ENCODE measurements around the gene SIGMAR1.

The SIGMAR1 gene

DNA sequence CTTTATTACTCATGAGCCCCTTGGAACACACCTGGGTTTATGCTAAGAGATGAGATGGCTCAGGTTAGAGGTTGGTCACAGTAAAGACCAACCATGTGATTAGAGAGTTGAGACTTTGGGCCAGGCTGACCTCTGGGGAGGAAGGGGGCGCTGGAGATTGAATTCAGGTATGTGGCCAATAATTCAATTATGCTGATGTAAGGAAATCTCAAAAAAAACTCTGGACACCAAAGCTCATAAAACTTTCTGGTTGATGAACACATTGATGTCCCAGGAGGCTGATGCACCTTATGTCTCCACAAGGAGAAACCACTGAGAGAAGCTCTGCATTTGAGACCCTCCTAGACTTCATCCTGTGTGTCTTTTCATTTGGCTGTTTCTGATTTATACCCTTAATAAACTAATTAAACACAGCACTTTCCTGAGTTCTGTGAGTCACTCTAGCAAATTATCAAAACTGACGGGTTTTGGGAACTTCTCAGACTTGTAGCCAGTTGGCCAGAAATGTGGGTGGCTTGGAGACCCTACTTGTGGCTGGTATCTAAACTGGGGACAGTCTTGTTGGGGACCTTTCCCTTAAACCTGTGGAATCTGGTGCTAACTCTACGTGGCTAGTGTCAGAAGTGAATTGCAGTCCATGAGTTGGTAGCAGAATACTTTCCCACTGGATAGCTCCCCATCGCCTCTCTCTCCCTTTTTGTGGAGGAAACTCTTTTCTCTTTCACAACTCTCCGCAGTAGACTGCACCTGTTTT is 32.4 kb upstream of the SIGMAR1 start:
- no peaks in the 10 kb centered on the region for H3K27me3 ChIP-seq
- H3K4me3 ChIP-seq = no peak overlapping the region
- intact Hi-C loops (cut with DNase I; ENCODE audit: low total_unique reads) = no loop called here
- H3K4me1 ChIP-seq = peaks cover 0 to 17% (median 12%) of the 10 kb centered on the region in 4 donors
- no peak overlapping the region for H3K27ac ChIP-seq
- TF ChIP-seq, protein P1, sequence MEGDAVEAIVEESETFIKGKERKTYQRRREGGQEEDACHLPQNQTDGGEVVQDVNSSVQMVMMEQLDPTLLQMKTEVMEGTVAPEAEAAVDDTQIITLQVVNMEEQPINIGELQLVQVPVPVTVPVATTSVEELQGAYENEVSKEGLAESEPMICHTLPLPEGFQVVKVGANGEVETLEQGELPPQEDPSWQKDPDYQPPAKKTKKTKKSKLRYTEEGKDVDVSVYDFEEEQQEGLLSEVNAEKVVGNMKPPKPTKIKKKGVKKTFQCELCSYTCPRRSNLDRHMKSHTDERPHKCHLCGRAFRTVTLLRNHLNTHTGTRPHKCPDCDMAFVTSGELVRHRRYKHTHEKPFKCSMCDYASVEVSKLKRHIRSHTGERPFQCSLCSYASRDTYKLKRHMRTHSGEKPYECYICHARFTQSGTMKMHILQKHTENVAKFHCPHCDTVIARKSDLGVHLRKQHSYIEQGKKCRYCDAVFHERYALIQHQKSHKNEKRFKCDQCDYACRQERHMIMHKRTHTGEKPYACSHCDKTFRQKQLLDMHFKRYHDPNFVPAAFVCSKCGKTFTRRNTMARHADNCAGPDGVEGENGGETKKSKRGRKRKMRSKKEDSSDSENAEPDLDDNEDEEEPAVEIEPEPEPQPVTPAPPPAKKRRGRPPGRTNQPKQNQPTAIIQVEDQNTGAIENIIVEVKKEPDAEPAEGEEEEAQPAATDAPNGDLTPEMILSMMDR (IDR thresholded peaks at IDR 0.05) = no peak
- peaks cover 0 to 27% (median 10%) of the 10 kb centered on the region in 3 donors for H3K36me3 ChIP-seq
- no peak for DNase-seq
- H3K9me3 ChIP-seq = no peaks in the 10 kb centered on the region

DNA sequence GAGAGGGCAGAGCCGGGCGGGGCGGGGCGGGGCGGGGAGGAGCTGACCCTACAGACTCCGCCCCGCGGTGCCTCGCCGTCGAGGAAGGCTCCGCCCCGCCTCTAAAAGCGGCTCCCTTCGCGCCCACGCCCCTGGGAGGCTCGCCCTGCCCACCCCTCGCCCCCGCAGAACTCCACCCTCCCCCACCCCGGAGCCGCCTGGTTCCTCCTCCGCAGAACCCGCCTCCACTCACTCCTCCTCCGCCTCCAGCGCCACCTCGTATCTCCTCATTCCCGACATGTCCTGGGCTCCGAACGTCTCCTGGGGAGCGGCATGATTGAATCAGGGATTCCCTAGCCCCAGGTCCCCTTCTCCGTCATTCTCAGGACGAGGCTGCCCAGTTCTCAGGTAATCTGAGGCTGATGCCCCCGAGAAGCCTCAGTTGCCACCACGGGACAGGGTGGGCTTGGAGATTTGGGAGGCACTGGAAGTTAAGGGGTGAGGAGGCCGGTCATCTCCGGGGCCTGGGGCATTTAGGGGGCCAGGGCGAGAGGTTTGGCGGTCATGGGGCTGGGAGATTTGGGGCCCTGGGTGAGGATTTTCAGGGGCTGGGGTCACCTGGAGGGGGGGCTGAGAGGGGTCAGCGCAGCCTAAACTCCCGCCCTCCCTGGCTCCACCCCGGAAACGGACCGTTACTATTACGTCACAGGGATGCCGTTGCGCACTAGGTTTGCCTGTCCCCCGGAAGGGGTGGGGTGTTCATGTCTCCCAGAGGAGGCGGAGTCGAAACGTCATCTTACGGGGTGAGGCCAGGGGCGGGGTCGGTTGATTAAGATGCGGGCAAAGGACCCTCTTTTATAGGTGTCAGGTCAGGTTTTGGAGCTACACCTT is 28.0 kb upstream of the SIGMAR1 start:
- Histone ChIP-seq H3K27me3 (no peaks in the 10 kb centered on the region), H3K4me3 (peak overlapping the region; percentile 67 to 85), H3K4me1 (peaks cover 0 to 31% (median 18%) of the 10 kb centered on the region in 4 donors), H3K36me3 (peaks cover 5 to 47% (median 17%) of the 10 kb centered on the region in 3 donors), H3K27ac (peak overlapping the region; percentile 96 to 98), H3K9me3 (no peaks in the 10 kb centered on the region)
- intact Hi-C loops (cut with DNase I; ENCODE audit: low total_unique reads) = no loop called here
- DNase-seq = peak; percentile 96 to 98
- TF ChIP-seq, protein P1 (IDR thresholded peaks at IDR 0.05) = peak in 1 of 2 experiments; percentile 15

DNA sequence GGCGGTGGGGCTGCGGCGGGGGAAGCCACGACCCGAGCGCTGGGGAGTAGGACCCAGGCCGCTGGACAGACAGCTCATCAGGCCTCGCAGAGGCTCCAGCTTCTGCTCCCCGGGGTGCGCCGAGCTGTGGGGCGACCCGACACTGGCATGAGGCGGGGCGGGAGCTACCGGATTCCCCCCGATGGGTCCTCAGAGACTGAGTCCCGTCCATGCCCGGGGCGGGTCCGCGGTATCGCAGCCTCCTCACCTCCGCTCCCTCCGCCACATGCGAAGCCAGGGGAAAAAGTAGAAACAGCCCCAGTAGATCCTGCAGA is 27.4 kb upstream of the SIGMAR1 start:
- no peaks in the 10 kb centered on the region for H3K27me3 ChIP-seq
- TF ChIP-seq, protein P1 (IDR thresholded peaks at IDR 0.05) = no peak
- DNase-seq = no peak
- peak overlapping the region; percentile 67 to 85 for H3K4me3 ChIP-seq
- intact Hi-C loops (cut with DNase I; ENCODE audit: low total_unique reads) = no loop called here
- peaks cover 11 to 53% (median 23%) of the 10 kb centered on the region in 3 donors for H3K36me3 ChIP-seq
- no peaks in the 10 kb centered on the region for H3K9me3 ChIP-seq
- H3K27ac ChIP-seq = peak overlapping the region; percentile 96 to 98
- peaks cover 0 to 31% (median 18%) of the 10 kb centered on the region in 4 donors for H3K4me1 ChIP-seq

- Histone ChIP-seq H3K4me1 (peaks cover 0 to 31% (median 18%) of the 10 kb centered on the region in 4 donors), H3K36me3 (peaks cover 14 to 58% (median 27%) of the 10 kb centered on the region in 3 donors), H3K27me3 (no peaks in the 10 kb centered on the region), H3K4me3 (peak overlapping the region; percentile 67 to 85), H3K9me3 (no peaks in the 10 kb centered on the region), H3K27ac (peak overlapping the region; percentile 96 to 98)
- intact Hi-C loops (cut with DNase I; ENCODE audit: low total_unique reads) = no loop called here
- TF ChIP-seq, protein P1 (IDR thresholded peaks at IDR 0.05) = peak; percentile 84 to 90
- DNase-seq = peak; percentile 90 to 91
Observed at GRCh38 chr9:34664281-34665066, 26.9 kb upstream of the SIGMAR1 start.

DNA sequence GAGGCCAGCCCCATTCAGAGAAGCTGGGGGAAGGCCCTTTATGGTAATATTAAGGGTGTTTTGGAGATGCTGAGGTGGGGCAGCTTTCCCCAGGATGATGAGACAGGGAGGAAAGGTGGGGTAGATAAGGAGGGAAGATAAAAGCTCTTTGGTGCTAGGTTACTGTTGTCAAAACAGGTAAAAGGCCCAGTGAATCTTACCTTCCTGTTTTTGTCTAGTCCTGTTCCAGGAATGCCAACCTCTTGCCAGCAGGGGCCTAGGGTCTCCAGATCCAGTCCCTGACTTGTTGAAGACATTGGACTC is 25.7 kb upstream of the SIGMAR1 start:
- intact Hi-C loops (cut with DNase I; ENCODE audit: low total_unique reads) = no loop called here
- Histone ChIP-seq H3K4me1 (peaks cover 0 to 31% (median 18%) of the 10 kb centered on the region in 4 donors), H3K27me3 (no peaks in the 10 kb centered on the region), H3K36me3 (peaks cover 14 to 51% (median 22%) of the 10 kb centered on the region in 3 donors), H3K27ac (peak overlapping the region in 1 of 2 donors; percentile 96), H3K9me3 (no peaks in the 10 kb centered on the region), H3K4me3 (no peak overlapping the region)
- DNase-seq = no peak
- TF ChIP-seq, protein P1 (IDR thresholded peaks at IDR 0.05) = no peak

Data from tibial artery (tissue), 4 donors.